GM13977 (cell line): ENCODE measurements around the gene CHRNE.
A peak's percentile ranks its signal among the peaks of the same experiment; 100 is the strongest.

Experiments
- DNase-seq: peaks from one replicate; pipeline ENCODE4 v3.0.0; 2012; ENCODE audit warnings: low spot score
- CTCF ChIP-seq: IDR thresholded peaks from 2 replicates; pipeline ENCODE4 v1.5.1; 2012; ENCODE audit warnings: mild to moderate bottlenecking, control low read depth; ENCODE audit not compliant: insufficient read depth; ENCODE audit errors: extremely low read depth, missing control alignments
- in situ Hi-C: fragments of 300-500 bp; cut with MboI; formaldehyde crosslinking; loops from one replicate; pipeline ENCODE4 v1.12.0; 2022; ENCODE audit warnings: low sequenced_read_pairs, low pct_unique_long_range_greater_than_20kb, mixed read lengths, inconsistent platforms; ENCODE audit not compliant: unreplicated experiment

The CHRNE gene

GRCh38 chr17:4948166-4948930 lies 45.5 kb upstream of the CHRNE start, which contains the start of gene PFN1:
Gene PFN1, minus strand, starts transcription at chr17:4948530. Its CDS starts 136 bp downstream, at chr17:4948394.
- DNase-seq = peak; percentile 95
- TF ChIP-seq CTCF = no peak
- in situ Hi-C loops = no loop called here

- in situ Hi-C loops = no loop called here
- TF ChIP-seq CTCF = no peak
- DNase-seq = peak; percentile 82
Measured at GRCh38 chr17:4947411-4948165, 44.7 kb upstream of the CHRNE start.

GRCh38 chr17:4947010-4947410 lies 44.1 kb upstream of the CHRNE start:
- no peak for DNase-seq
- in situ Hi-C loops = no loop called here
- TF ChIP-seq CTCF = no peak

- no peak for TF ChIP-seq CTCF
- no peak for DNase-seq
- in situ Hi-C loops = no loop called here
Measured at GRCh38 chr17:4946312-4946976, 43.5 kb upstream of the CHRNE start.

- no peak for DNase-seq
- in situ Hi-C loops = no loop called here
- TF ChIP-seq CTCF = no peak
Measured at GRCh38 chr17:4945944-4946280, 43.0 kb upstream of the CHRNE start.

GRCh38 chr17:4945176-4945943 lies 42.5 kb upstream of the CHRNE start:
- peak; percentile 81 for DNase-seq
- in situ Hi-C loops = no loop called here
- no peak for TF ChIP-seq CTCF
